IMR-90 (cell line): Measurements from ENCODE around the gene CLASP1.

Source experiments
- CTCF ChIP-seq: conservative IDR thresholded peaks from 2 replicates; pipeline ENCODE4 v1.5.1; 2012; ENCODE audit warnings: mild to moderate bottlenecking, low read depth, low read length, improper control_type of control experiment
- POLR2A ChIP-seq: IDR thresholded peaks from 2 replicates; pipeline ENCODE4 v1.6.1; 2012; ENCODE audit warnings: mild to moderate bottlenecking, low read depth, low read length
- RAD21 ChIP-seq: IDR thresholded peaks from 2 replicates; pipeline ENCODE4 v1.6.1; 2012; ENCODE audit warnings: low read length, improper control_type of control experiment

GRCh38 chr2:121647396-121647795, 1.9 kb downstream of the CLASP1 start:
- TF ChIP-seq CTCF (no peak), POLR2A (no peak), RAD21 (no peak)
